HG03196 (cell line): ENCODE results near the gene SNX30.

ENCODE experiments used
- ATAC-seq: cut with Tn5 transposase; IDR thresholded peaks from one replicate; pipeline ENCODE4 v1.9.1; 2021; ENCODE audit not compliant: unreplicated experiment

SNX30 gene

GRCh38 chr9:112914524-112914923 lies 164.0 kb downstream of the SNX30 start:
- ATAC-seq: no peak

GRCh38 chr9:112917047-112917986 lies 166.8 kb downstream of the SNX30 start:
- ATAC-seq: no peak

GRCh38 chr9:112917987-112918362 lies 167.4 kb downstream of the SNX30 start:
- no peak for ATAC-seq

- ATAC-seq: no peak
Measured at GRCh38 chr9:112921549-112921948, 171.0 kb downstream of the SNX30 start.
